ENCODE results near the gene DHTKD1. TPM values are rescaled to one million over a fixed set of nuclear protein-coding genes. Genes with fewer than 3 reads are reported as not detected.

DHTKD1 gene
- total RNA-seq, 1 donor, result 29.3 TPM

DNA sequence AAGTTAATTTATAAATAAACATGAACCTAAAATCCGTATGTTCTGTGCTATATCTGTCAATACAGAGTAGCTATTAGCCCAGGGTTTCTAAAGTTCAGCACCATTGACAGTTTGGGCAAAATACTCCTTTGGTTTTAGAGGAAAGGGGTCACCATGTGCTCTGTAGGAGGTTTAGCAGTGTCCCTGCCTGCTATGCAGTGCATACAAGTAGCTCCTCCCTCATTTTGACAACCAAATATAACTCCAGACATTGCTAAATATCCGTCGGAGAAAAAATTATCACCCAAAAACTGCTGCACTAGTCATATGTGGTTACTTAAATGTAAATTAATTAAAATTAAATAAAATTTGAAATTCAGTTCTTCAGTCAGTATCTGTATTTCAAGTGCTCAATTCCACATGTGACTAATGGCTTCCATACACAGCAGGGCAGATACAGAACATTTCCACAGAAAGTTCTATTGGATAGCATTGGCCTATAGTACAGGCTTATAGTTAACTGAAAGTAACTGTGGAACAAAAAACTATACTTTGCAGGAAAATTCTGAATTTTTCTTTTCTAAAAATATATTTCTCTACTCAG is 32.6 kb upstream of the DHTKD1 start:
- H3K36me3 ChIP-seq (ENCODE audit: insufficient read depth, low read length), result peaks cover 21% of the 10 kb centered on the region
- H3K27ac ChIP-seq (ENCODE audit: low read depth, low read length), result no peak overlapping the region
- no peak overlapping the region for H3K4me2 ChIP-seq (ENCODE audit: insufficient read depth, low read length)
- no peaks in the 10 kb centered on the region for H3K9me3 ChIP-seq (ENCODE audit: low read depth, low read length)
- DNase-seq (ENCODE audit: insufficient read length, low spot score, missing footprints), result no peak
- no peaks in the 10 kb centered on the region for H3K27me3 ChIP-seq (ENCODE audit: insufficient read depth, low read length)
- H3K79me2 ChIP-seq (ENCODE audit: insufficient read depth, low read length), result peaks cover 93% of the 10 kb centered on the region
- no peak overlapping the region for H2AFZ ChIP-seq (ENCODE audit: low read length)
- H4K20me1 ChIP-seq (ENCODE audit: insufficient read depth, low read length), result peaks cover 26% of the 10 kb centered on the region
- H3K4me1 ChIP-seq (ENCODE audit: insufficient read depth, low read length), result peaks cover 2% of the 10 kb centered on the region
- no peak for TF ChIP-seq CTCF (IDR thresholded peaks at IDR 0.05; ENCODE audit: extremely low read depth, low read depth, low read length)
- H3K4me3 ChIP-seq (ENCODE audit: insufficient read depth, low read length), result no peak overlapping the region

- peaks cover 57% of the 10 kb centered on the region for H3K79me2 ChIP-seq (ENCODE audit: insufficient read depth, low read length)
- H3K36me3 ChIP-seq (ENCODE audit: insufficient read depth, low read length), result no peaks in the 10 kb centered on the region
- peak overlapping the region; percentile 99 for H3K27ac ChIP-seq (ENCODE audit: low read depth, low read length)
- no peak for TF ChIP-seq CTCF (IDR thresholded peaks at IDR 0.05; ENCODE audit: extremely low read depth, low read depth, low read length)
- H3K27me3 ChIP-seq (ENCODE audit: insufficient read depth, low read length), result no peaks in the 10 kb centered on the region
- no peaks in the 10 kb centered on the region for H3K9me3 ChIP-seq (ENCODE audit: low read depth, low read length)
- peaks cover 14% of the 10 kb centered on the region for H3K4me1 ChIP-seq (ENCODE audit: insufficient read depth, low read length)
- H4K20me1 ChIP-seq (ENCODE audit: insufficient read depth, low read length), result peaks cover 16% of the 10 kb centered on the region
- peak; percentile 83 for DNase-seq (ENCODE audit: insufficient read length, low spot score, missing footprints)
- H2AFZ ChIP-seq (ENCODE audit: low read length), result peak overlapping the region; percentile 92
- H3K4me3 ChIP-seq (ENCODE audit: insufficient read depth, low read length), result peak overlapping the region; percentile 99
- peak overlapping the region; percentile 97 for H3K4me2 ChIP-seq (ENCODE audit: insufficient read depth, low read length)
These were observed 26.9 kb upstream of the DHTKD1 start for GRCh38 chr10:12041766-12042408.

GRCh38 chr10:12042409-12042796 is 26.4 kb upstream of the DHTKD1 start:
- Histone ChIP-seq H4K20me1 (ENCODE audit: insufficient read depth, low read length) (peaks cover 13% of the 10 kb centered on the region), H3K27ac (ENCODE audit: low read depth, low read length) (peak overlapping the region; percentile 99), H3K4me1 (ENCODE audit: insufficient read depth, low read length) (peaks cover 14% of the 10 kb centered on the region), H3K4me3 (ENCODE audit: insufficient read depth, low read length) (peak overlapping the region; percentile 99), H3K79me2 (ENCODE audit: insufficient read depth, low read length) (peaks cover 52% of the 10 kb centered on the region), H3K36me3 (ENCODE audit: insufficient read depth, low read length) (no peaks in the 10 kb centered on the region), H2AFZ (ENCODE audit: low read length) (peak overlapping the region; percentile 92), H3K27me3 (ENCODE audit: insufficient read depth, low read length) (no peaks in the 10 kb centered on the region), H3K4me2 (ENCODE audit: insufficient read depth, low read length) (peak overlapping the region; percentile 97), H3K9me3 (ENCODE audit: low read depth, low read length) (no peaks in the 10 kb centered on the region)
- TF ChIP-seq CTCF (IDR thresholded peaks at IDR 0.05; ENCODE audit: extremely low read depth, low read depth, low read length), result no peak
- peak; percentile 71 for DNase-seq (ENCODE audit: insufficient read length, low spot score, missing footprints)

DNA sequence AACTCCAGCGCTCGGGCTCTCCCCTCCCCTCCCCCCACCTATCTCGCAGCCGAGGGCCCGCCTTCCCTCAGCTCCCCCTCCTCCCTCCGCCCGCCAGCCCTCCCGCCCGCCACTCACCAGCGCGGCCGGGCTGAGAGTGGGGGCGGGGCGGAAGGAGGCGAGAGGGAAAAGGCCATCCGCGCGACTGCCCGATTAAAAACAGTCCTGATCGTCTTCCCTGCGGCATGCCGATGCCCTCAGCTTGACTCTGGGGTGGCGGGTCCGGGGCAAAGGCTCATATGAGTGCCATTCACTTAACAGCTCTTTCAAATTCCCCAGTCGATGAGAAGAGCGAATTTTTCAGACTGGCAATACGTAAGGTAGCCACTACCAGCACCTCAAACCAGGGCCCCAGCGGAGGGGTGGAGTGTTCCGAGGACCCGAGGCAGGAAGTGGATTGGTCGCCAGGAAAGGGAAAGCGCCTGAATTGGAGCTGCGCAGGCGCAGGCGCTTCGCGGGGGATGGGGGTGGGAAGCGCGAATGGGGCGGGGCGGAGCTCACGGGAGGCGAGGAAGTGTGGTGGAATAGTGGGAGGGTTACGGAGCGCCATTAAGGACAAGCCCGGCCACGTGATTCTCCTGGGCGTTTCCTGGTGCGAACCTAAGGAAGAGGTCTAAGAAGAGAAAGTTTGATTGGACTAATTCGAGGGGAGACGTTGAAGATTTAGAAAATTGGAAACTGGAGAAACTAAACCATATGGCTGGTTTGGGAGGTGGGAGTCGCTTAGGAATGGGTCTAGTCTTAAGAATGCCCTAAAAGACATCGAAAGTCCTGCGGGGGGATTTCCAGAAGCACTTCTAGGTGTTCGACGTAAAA is 25.7 kb upstream of the DHTKD1 start, which contains the start of gene UPF2:
TSS of gene UPF2 (minus strand) at position 13 of the 855 bp plus-strand sequence. CDS start 7,386 bp downstream, outside the sequence.
- H3K4me3 ChIP-seq (ENCODE audit: insufficient read depth, low read length), result peak within 1 kb of the TSS; percentile 99
- H3K4me1 ChIP-seq (ENCODE audit: insufficient read depth, low read length), result peaks cover 14% of the 10 kb centered on the region
- no peaks in the 10 kb centered on the region for H3K36me3 ChIP-seq (ENCODE audit: insufficient read depth, low read length)
- H3K79me2 ChIP-seq (ENCODE audit: insufficient read depth, low read length), result peaks cover 46% of the 10 kb centered on the region
- H2AFZ ChIP-seq (ENCODE audit: low read length), result peak within 1 kb of the TSS; percentile 92
- peaks cover 13% of the 10 kb centered on the region for H4K20me1 ChIP-seq (ENCODE audit: insufficient read depth, low read length)
- no peak for TF ChIP-seq CTCF (IDR thresholded peaks at IDR 0.05; ENCODE audit: extremely low read depth, low read depth, low read length)
- no peaks in the 10 kb centered on the region for H3K27me3 ChIP-seq (ENCODE audit: insufficient read depth, low read length)
- H3K4me2 ChIP-seq (ENCODE audit: insufficient read depth, low read length), result peak within 1 kb of the TSS; percentile 97
- no peaks in the 10 kb centered on the region for H3K9me3 ChIP-seq (ENCODE audit: low read depth, low read length)
- DNase-seq (ENCODE audit: insufficient read length, low spot score, missing footprints), result peak; percentile 97
- peak within 1 kb of the TSS; percentile 99 for H3K27ac ChIP-seq (ENCODE audit: low read depth, low read length)

Measured in osteoblast (primary cell).